NCI-H226 (cell line): ENCODE data around the gene PRKAA2.
"Not testable (repeated sequence)": the region's sequence is repeated elsewhere in the genome, so short reads cannot be mapped to it uniquely, and the experiment has no call there.

Experiments used
- DNase-seq: peaks from one replicate; pipeline ENCODE4 v3.0.0-alpha.2; 2015

Gene PRKAA2

DNA sequence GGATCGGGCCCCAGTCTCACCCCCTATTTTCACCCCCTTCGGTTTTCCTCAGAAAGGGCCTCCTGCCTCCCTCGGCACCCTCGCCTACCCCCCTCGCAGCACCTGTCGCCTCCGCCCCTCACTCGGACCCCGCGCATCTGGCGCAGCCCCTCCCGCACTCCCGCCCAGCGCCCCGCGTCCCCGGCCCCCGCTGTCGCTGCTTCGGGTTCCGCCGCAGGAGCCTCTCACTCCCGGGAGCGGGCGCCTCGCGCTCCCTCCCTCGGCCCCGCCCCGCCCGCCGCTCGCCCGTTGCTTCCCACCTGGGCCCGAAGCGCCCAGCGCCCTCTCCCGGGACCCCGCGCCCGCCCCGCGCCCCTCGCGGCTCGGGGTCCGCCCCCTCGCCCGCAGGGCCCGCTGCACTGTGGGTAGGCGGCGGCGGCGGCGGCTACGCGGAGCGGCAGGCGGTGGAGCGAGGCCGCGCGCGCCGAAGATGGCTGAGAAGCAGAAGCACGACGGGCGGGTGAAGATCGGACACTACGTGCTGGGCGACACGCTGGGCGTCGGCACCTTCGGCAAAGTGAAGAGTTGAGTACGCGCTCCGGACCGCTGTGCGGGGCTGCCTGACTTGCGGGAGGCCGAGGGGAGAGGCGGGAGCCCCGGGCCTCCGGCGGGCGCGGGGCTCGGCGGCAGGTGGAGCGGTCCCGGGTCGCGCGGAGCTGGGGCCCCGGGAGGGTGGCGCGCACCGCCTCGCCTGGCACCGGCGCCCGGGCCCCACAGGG is at the start of gene PRKAA2:
PRKAA2 (plus strand) TSS at position 396 of the 758 bp plus-strand sequence; CDS start at position 470, 74 bp downstream.
- DNase-seq = no peak

DNA sequence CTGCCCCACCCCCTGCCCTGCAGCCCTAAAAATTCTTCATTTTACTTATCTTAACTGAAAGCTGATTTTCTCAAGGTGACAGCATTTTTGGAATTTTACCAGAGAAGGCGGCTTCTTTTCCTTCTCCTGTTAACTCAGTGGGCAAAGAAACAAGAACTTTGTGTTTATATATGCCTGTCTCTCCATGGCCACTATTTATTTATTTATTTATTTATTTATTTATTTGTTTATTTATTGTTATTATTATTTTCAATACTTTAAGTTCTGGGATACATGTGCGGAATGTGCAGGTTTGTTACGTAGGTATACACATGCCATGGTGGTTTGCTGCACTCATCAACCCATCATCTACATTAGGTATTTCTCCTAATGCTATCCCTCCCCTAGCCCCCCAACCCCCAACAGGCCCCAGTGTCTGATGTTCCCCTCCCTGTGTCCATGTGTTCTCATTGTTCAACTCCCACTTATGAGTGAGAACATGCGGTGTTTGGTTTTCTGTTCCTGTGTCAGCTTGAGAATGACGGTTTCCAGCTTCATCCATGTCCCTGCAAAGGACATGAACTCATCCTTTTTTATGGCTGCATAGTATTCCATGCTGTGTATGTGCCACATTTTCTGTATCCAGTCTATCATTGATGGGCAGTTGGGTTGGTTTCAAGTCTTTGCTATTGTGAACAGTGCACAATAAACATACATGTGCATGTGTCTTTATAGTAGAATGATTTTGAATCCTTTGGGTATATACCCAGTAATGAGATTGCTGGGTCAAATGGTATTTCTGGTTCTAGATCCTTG is 49.5 kb upstream of the PRKAA2 start:
- not testable (repeated sequence) for DNase-seq

- not testable (repeated sequence) for DNase-seq
Observed at GRCh38 chr1:56610097-56610496, 35.0 kb upstream of the PRKAA2 start.

DNA sequence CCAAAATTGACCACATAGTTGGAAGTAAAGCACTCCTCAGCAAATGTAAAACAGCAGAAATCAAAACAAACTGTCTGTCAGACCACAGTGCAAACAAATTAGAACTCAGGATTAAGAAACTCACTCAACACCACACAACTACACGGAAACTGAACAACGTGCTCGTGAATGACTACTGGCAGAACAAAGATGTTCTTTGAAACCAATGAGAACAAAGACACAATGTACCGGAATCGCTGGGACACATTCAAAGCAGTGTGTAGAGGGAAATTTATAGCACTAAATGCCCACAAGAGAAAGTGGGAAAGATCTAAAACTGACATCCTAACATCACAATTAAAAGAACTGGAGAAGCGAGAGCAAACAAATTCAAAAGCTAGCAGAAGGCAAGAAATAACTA is 34.3 kb upstream of the PRKAA2 start:
- not testable (repeated sequence) for DNase-seq

GRCh38 chr1:56617141-56617540 is 28.0 kb upstream of the PRKAA2 start:
- no peak for DNase-seq

- DNase-seq = no peak
Observed at GRCh38 chr1:56625819-56626440, 19.2 kb upstream of the PRKAA2 start.

DNA sequence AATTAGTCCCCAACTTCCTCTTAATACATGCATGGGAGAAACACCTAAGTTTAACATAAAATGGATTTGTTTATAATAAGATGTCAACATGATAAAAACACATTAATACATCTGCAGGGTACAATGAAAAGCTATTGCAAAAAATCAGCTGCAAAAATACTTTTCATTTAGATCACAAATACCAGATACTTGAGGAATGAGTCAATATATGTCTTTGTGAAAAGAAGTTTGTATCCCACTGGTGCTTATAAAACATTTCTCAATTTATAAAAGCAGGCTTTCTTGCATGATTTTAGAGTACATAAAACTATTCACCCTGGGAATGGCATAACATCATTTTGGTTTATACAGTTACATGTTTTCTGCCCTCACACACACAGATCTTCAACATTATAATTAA is 18.6 kb upstream of the PRKAA2 start:
- no peak for DNase-seq

GRCh38 chr1:56627019-56627635 is 18.0 kb upstream of the PRKAA2 start:
- DNase-seq = no peak

- DNase-seq = no peak
Observed at GRCh38 chr1:56627636-56628039, 17.5 kb upstream of the PRKAA2 start.

DNA sequence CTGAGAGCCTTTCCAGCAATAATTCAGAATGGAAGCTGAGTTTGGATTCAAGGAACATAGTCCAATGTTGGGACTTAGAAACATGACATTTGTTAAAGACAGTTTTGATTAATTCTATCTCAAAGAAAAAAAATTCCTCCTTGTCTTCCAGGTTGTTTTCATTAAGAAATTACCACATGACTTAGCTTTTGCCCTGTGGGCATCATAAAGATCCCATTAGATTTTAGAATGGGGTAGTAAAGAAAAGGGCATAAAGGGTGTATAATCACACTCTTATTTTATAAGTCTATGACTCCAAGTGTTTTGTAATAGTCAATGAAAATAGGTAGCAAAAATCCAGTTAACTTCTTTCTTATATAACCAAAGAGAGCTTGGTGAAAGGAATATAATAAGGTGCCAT is 14.3 kb upstream of the PRKAA2 start:
- DNase-seq = no peak

DNA sequence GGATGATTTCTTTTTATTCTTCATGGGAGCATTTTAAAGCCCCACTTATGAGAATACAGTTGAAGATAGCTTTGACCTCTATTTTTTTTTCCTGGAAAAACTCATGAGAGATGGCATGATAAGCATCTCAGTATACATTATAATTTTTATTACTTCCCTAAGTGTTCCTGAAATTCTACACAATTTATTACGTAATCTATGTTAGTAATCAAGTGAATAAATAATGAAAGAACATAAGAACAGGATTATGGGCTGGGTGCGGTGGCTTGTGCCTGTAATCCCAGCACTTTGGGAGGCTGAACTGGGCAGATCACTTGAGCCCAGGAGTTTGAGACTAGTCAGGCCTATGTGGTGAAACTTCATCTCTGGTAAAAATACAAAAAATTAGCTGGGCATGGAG is 13.2 kb upstream of the PRKAA2 start:
- DNase-seq = no peak

GRCh38 chr1:56634981-56635380 is 10.1 kb upstream of the PRKAA2 start:
- DNase-seq = no peak

DNA sequence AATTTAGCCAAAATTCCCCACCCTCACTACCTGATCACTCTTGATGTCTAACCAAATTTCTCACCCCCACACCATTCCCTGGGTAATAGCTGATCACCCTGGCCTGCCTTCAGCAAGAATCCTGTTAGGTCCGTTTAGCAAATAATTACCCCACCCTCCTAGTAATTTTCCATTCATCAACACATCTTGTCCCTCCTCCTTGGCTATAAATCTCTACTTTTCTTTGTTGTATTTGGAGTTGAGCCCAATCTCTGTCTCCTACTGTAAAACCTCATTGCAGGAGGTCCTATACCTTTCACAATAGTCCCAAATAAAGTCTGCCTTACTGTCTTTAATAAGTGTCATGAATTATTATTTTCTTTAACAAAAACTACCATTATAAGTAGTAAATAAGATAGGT is 6.9 kb upstream of the PRKAA2 start:
- no peak for DNase-seq

GRCh38 chr1:56639211-56639610 is 5.9 kb upstream of the PRKAA2 start:
- DNase-seq = no peak

DNA sequence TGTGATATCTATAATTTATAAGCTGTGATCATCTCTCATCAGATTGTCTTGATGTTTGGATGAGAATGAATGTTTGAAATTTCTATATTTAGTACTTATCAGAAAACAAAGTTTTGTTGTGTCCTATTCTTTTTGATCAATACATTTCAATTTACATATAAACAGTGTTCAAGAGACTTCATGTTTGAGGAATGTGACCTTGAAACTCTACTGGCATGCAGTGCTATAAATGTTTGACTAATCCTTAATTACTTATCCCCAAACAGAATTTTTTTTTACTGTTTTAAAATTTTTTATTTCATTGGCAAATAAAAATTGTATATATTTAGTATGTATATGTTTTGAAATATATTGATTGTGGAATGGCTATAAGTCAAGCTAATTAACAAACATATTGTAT is 1.5 kb upstream of the PRKAA2 start:
- no peak for DNase-seq

GRCh38 chr1:56644064-56644918 is 823 bp upstream of the PRKAA2 start:
- DNase-seq = no peak

DNA sequence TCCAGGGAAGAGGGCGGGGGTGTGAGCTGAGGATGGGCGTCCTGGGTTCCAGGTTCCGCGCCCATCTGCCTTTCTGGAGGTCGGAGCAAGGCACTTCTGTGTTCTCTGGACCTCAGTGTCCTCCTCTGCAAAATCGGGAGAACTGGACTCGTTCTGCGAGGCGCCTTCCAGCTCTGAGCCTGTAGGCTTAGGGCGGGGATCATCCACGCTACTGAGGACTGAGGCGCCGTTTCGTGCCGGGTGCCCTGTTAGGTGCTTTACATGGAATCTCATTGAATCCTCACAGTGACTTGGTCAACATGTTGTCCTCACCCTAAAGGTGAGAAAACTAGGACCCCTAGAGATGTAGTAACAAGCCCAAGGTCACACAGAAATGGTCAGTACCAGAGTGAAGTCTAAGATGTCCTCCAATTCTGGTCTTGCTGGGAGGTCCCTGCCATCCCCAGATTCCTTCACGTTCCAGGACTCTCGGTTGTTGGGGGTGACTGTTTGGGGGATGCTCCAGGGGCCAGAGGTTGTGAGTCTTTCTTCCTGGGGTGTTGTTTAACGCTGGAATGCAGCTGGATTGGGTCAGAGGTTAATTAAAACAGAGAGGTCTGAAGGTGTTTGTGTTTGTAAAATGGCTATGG is 677 bp downstream of the PRKAA2 start:
- no peak for DNase-seq

GRCh38 chr1:56646611-56647010 is 1.5 kb downstream of the PRKAA2 start:
- no peak for DNase-seq

DNA sequence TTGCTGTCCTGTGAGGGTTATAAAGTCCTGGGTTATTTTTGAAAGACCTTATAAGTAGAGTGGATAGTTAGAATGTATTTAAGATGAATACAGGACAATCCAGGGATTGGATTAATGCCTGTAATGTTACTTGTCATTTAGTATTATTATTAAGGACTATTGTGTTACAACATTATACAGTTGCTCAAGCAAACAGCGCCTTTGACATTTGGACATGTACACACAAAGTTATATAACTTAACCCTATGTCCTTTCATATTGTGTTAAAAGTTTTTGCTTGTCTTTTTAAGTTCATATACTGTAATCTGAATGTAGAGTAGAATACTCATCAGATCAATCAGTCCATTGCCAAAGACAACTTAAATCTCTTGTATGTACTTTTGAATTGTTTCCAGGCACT is 2.0 kb downstream of the PRKAA2 start:
- no peak for DNase-seq

DNA sequence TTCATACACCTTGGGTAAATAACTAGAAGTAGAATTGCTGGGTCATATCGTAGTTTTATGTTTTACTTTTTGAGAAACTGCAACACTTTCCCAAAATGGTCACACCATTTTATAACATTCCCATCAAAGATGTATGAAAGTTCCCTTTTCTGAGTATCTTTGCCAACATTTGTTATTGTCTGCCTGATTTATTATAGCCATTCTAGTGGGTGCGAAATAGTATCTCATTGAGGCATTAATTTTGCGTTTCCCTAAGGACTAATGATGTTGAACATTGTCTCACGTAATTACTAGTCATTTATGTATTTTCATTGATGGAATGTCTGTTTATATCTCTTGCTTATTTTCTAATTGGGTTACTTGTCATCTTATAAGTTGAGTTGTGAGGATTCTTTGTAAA is 3.4 kb downstream of the PRKAA2 start:
- DNase-seq = no peak

GRCh38 chr1:56654126-56654923 is 9.2 kb downstream of the PRKAA2 start:
- DNase-seq = no peak
